HepG2 (cell line): ENCODE measurements around the gene ZMYND8. TPM values are rescaled to one million over a fixed set of nuclear protein-coding genes. Genes with fewer than 3 reads are reported as not detected.

ENCODE experiments used
- CBX2 ChIP-seq, 2 experiments: fragments of 200-600 bp in 1 of 2; sonication (generic); formaldehyde crosslinking in 1 of 2; IDR thresholded peaks; 2 replicates each; pipeline versions ENCODE4 v1.7.0 to v1.8.1; 2018 to 2022; ENCODE audit warnings: low read depth in 2 of 2, low read length in 1 of 2, mild to moderate bottlenecking in 1 of 2, missing genetic modification reagents in 1 of 2
- ELF4 ChIP-seq: sonication (generic); formaldehyde crosslinking; IDR thresholded peaks from 2 replicates; pipeline ENCODE4 v1.5.0; 2020; ENCODE audit warnings: missing genetic modification reagents, mild to moderate bottlenecking, moderate library complexity, borderline replicate concordance
- FOXO1 ChIP-seq: sonication (generic); formaldehyde crosslinking; IDR thresholded peaks from 2 replicates; pipeline ENCODE4 v1.4.0; 2020; ENCODE audit warnings: missing genetic modification reagents
- HMG20A ChIP-seq: IDR thresholded peaks from 2 replicates; pipeline ENCODE4 v1.6.1; 2016; ENCODE audit warnings: borderline replicate concordance
- HOXA7 ChIP-seq: sonication (generic); formaldehyde crosslinking; IDR thresholded peaks from 2 replicates; pipeline ENCODE4 v1.8.1; 2022; ENCODE audit warnings: mild to moderate bottlenecking, missing genetic modification reagents, moderate library complexity
- PTBP1 ChIP-seq: fragments of 200-400 bp; formaldehyde crosslinking; IDR thresholded peaks from 2 replicates; pipeline ENCODE4 v1.6.1; 2018; ENCODE audit warnings: low read length, low read depth; ENCODE audit not compliant: poor library complexity, severe bottlenecking
- SMC3 ChIP-seq: IDR thresholded peaks from 2 replicates; pipeline ENCODE4 v1.6.1; 2011; ENCODE audit warnings: low read length, improper control_type of control experiment
- SUZ12 ChIP-seq: fragments of 150-350 bp; IDR thresholded peaks from 2 replicates; pipeline ENCODE4 v1.6.1; 2014; ENCODE audit warnings: low read depth, low read length
- TRIM24 ChIP-seq: sonication (generic); formaldehyde crosslinking; IDR thresholded peaks from 2 replicates; pipeline ENCODE4 v1.8.0; 2022; ENCODE audit warnings: mild to moderate bottlenecking, missing genetic modification reagents
- ZNF331 ChIP-seq: sonication (generic); formaldehyde crosslinking; IDR thresholded peaks from 2 replicates; pipeline ENCODE4 v1.4.0; 2020; ENCODE audit warnings: missing genetic modification reagents
- ZNF563 ChIP-seq: sonication (generic); formaldehyde crosslinking; IDR thresholded peaks from 2 replicates; pipeline ENCODE4 v1.8.0; 2022; ENCODE audit warnings: mild to moderate bottlenecking, moderate library complexity, missing genetic modification reagents
- ZNF570 ChIP-seq: sonication (generic); formaldehyde crosslinking; IDR thresholded peaks from 2 replicates; pipeline ENCODE4 v1.4.0; 2020; ENCODE audit warnings: mild to moderate bottlenecking, missing genetic modification reagents, borderline replicate concordance
- polyA plus RNA-seq, 8 experiments: library from polyadenylated mRNA; depleted of rRNA in 3 of 8; stranded (reverse) in 7 of 8; unstranded in 1 of 8; fragments of >200 nt; fragmentation: Illumina TruSeq in 4 of 8; extraction: Trizol in 4 of 8; gene quantifications; 2 replicates each; pipeline versions ENCODE4 v1.2.1 to v1.2.3, GENCODE V29; 2011 to 2016; ENCODE audit warnings: low read depth in 4 of 8, missing spikeins in 1 of 8, mixed read lengths in 1 of 8; ENCODE audit not compliant: insufficient read depth in 1 of 8
- total RNA-seq, 5 experiments: library from RNA; depleted of rRNA; stranded (reverse); fragments of >200 nt; fragmentation: Illumina TruSeq; extraction: Trizol; gene quantifications; 2 replicates each; pipeline ENCODE4 v1.2.3, GENCODE V29; 2016; ENCODE audit warnings: low read depth in 1 of 5
- TF ChIP-seq, protein P1 (sequence below): sonication (generic); formaldehyde crosslinking; IDR thresholded peaks from 2 replicates; pipeline ENCODE4 v1.5.0; 2020; ENCODE audit warnings: mild to moderate bottlenecking, missing genetic modification reagents
- TF ChIP-seq, protein P2 (sequence below): sonication (generic); formaldehyde crosslinking; IDR thresholded peaks from 2 replicates; pipeline ENCODE4 v1.9.0; 2022; ENCODE audit warnings: low read depth, missing genetic modification reagents
- TF ChIP-seq, protein P3 (sequence below): sonication (generic); formaldehyde crosslinking; IDR thresholded peaks from 2 replicates; pipeline ENCODE4 v1.9.0; 2021; ENCODE audit warnings: missing genetic modification reagents, borderline replicate concordance
- TF ChIP-seq, protein P4 (sequence below): sonication (generic); formaldehyde crosslinking; IDR thresholded peaks from 2 replicates; pipeline ENCODE4 v1.5.0; 2020; ENCODE audit warnings: missing genetic modification reagents
- TF ChIP-seq, protein P5 (sequence below): sonication (generic); formaldehyde crosslinking; IDR thresholded peaks from 2 replicates; pipeline ENCODE4 v1.8.1; 2023; ENCODE audit warnings: mild to moderate bottlenecking, inconsistent platforms, moderate library complexity, missing genetic modification reagents, borderline replicate concordance
- TF ChIP-seq, protein P6 (sequence below): sonication (generic); IDR thresholded peaks from 2 replicates; pipeline ENCODE4 v1.6.1; 2016; ENCODE audit warnings: low read depth, borderline replicate concordance
- TF ChIP-seq, protein P7 (sequence below): sonication (generic); formaldehyde crosslinking; IDR thresholded peaks from 2 replicates; pipeline ENCODE4 v1.5.0; 2020; ENCODE audit warnings: missing genetic modification reagents
- TF ChIP-seq, protein P8 (sequence below): sonication (generic); formaldehyde crosslinking; IDR thresholded peaks from 2 replicates; pipeline ENCODE4 v1.8.1; 2023; ENCODE audit warnings: mild to moderate bottlenecking, missing genetic modification reagents, borderline replicate concordance

Gene ZMYND8
- total and polyA plus RNA-seq, 2 of the 13 experiments (the other 11 are each of a cell fraction or from before 2014, with no cell fraction given): 53.9 to 84.7 TPM

DNA sequence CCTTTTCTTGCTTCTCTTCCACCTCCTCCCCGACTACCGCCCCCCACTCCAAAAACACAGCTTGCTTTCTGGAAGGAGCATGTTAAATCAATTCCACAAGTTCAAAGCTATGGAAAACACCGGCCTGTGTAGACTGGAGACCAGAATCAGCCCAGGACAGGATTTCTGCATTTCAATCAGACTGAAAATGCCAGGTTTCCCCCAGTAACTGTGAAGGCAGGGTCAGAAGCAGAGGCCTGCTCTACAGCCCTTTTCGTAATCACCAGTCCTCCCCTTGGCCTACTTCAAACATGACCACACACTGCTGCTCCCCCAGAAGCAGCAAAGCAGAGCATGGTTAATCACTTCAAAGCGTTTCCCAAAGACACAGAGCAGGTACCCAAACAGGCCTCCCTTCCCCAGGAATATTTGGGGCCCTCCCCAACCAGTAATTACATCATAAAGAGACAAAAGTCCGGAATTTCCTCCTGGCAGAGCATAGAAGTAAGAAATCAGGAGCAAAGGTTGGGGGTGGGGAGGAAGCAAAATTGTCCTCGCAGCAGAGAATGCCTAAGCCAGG is 38.4 kb downstream of the ZMYND8 start (continued):
- TF ChIP-seq, protein P1, sequence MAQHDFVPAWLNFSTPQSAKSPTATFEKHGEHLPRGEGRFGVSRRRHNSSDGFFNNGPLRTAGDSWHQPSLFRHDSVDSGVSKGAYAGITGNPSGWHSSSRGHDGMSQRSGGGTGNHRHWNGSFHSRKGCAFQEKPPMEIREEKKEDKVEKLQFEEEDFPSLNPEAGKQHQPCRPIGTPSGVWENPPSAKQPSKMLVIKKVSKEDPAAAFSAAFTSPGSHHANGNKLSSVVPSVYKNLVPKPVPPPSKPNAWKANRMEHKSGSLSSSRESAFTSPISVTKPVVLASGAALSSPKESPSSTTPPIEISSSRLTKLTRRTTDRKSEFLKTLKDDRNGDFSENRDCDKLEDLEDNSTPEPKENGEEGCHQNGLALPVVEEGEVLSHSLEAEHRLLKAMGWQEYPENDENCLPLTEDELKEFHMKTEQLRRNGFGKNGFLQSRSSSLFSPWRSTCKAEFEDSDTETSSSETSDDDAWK (CRISPR knock-in tag): no peak
- peak; percentile 71; the same call in 1 of the 2 replicates for TF ChIP-seq FOXO1 (CRISPR knock-in tag)
- peak; percentile 83; the same call in 1 of the 2 replicates for TF ChIP-seq ZNF563 (CRISPR knock-in tag)
- TF ChIP-seq, protein P2, sequence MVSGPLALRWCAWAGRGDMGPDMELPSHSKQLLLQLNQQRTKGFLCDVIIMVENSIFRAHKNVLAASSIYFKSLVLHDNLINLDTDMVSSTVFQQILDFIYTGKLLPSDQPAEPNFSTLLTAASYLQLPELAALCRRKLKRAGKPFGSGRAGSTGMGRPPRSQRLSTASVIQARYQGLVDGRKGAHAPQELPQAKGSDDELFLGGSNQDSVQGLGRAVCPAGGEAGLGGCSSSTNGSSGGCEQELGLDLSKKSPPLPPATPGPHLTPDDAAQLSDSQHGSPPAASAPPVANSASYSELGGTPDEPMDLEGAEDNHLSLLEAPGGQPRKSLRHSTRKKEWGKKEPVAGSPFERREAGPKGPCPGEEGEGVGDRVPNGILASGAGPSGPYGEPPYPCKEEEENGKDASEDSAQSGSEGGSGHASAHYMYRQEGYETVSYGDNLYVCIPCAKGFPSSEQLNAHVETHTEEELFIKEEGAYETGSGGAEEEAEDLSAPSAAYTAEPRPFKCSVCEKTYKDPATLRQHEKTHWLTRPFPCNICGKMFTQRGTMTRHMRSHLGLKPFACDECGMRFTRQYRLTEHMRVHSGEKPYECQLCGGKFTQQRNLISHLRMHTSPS: peak; percentile 26; the same call in 1 of the 2 replicates
- peak; percentile 57; the same call in 1 of the 2 replicates for TF ChIP-seq HMG20A (CRISPR knock-in tag)
- TF ChIP-seq, protein P3, sequence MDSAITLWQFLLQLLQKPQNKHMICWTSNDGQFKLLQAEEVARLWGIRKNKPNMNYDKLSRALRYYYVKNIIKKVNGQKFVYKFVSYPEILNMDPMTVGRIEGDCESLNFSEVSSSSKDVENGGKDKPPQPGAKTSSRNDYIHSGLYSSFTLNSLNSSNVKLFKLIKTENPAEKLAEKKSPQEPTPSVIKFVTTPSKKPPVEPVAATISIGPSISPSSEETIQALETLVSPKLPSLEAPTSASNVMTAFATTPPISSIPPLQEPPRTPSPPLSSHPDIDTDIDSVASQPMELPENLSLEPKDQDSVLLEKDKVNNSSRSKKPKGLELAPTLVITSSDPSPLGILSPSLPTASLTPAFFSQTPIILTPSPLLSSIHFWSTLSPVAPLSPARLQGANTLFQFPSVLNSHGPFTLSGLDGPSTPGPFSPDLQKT (CRISPR knock-in tag): no peak
- TF ChIP-seq ZNF331 (CRISPR knock-in tag): peak; percentile 92
- TF ChIP-seq SMC3: peak; percentile 52
- TF ChIP-seq PTBP1: no peak
- TF ChIP-seq SUZ12: no peak
- TF ChIP-seq ZNF570 (CRISPR knock-in tag): no peak
- TF ChIP-seq ELF4 (CRISPR knock-in tag): peak; percentile 65; the same call in 1 of the 2 replicates
- TF ChIP-seq, protein P4, sequence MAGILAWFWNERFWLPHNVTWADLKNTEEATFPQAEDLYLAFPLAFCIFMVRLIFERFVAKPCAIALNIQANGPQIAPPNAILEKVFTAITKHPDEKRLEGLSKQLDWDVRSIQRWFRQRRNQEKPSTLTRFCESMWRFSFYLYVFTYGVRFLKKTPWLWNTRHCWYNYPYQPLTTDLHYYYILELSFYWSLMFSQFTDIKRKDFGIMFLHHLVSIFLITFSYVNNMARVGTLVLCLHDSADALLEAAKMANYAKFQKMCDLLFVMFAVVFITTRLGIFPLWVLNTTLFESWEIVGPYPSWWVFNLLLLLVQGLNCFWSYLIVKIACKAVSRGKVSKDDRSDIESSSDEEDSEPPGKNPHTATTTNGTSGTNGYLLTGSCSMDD (CRISPR knock-in tag): no peak
- no peak for TF ChIP-seq CBX2 (IDR thresholded peaks at IDR 0.05; ENCODE audit: low read depth, low read length)
- TF ChIP-seq CBX2 (CRISPR knock-in tag; IDR thresholded peaks at IDR 0.05; ENCODE audit: low read depth): no peak
- TF ChIP-seq TRIM24 (CRISPR knock-in tag): peak; percentile 74; the same call in 1 of the 2 replicates
- TF ChIP-seq, protein P5, sequence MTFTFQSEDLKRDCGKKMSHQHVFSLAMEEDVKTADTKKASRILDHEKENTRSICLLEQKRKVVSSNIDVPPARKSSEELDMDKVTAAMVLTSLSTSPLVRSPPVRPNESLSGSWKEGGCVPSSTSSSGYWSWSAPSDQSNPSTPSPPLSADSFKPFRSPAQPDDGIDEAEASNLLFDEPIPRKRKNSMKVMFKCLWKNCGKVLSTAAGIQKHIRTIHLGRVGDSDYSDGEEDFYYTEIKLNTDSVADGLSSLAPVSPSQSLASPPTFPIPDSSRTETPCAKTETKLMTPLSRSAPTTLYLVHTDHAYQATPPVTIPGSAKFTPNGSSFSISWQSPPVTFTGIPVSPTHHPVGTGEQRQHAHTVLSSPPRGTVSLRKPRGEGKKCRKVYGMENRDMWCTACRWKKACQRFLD: no peak
- TF ChIP-seq, protein P6, sequence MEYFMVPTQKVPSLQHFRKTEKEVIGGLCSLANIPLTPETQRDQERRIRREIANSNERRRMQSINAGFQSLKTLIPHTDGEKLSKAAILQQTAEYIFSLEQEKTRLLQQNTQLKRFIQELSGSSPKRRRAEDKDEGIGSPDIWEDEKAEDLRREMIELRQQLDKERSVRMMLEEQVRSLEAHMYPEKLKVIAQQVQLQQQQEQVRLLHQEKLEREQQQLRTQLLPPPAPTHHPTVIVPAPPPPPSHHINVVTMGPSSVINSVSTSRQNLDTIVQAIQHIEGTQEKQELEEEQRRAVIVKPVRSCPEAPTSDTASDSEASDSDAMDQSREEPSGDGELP: peak; percentile 53; the same call in 1 of the 2 replicates
- no peak for TF ChIP-seq HOXA7
- TF ChIP-seq, protein P7, sequence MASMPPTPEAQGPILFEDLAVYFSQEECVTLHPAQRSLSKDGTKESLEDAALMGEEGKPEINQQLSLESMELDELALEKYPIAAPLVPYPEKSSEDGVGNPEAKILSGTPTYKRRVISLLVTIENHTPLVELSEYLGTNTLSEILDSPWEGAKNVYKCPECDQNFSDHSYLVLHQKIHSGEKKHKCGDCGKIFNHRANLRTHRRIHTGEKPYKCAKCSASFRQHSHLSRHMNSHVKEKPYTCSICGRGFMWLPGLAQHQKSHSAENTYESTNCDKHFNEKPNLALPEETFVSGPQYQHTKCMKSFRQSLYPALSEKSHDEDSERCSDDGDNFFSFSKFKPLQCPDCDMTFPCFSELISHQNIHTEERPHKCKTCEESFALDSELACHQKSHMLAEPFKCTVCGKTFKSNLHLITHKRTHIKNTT: no peak
- TF ChIP-seq, protein P8, sequence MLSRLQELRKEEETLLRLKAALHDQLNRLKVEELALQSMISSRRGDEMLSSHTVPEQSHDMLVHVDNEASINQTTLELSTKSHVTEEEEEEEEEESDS (CRISPR knock-in tag): no peak
